Left forelimb (tissue), 1 donor: ENCODE results near the gene MMP7.

Experiments
- DNase-seq: peaks from one replicate; pipeline ENCODE4 v3.0.0-alpha.2; 2018; ENCODE audit warnings: low spot score

Gene MMP7

GRCh38 chr11:102493524-102493923, 37.0 kb downstream of the MMP7 start:
- DNase-seq = no peak

- DNase-seq = no peak
These were observed 38.6 kb downstream of the MMP7 start for GRCh38 chr11:102491969-102492368.

GRCh38 chr11:102489186-102490145, 41.1 kb downstream of the MMP7 start:
- DNase-seq = no peak

GRCh38 chr11:102488208-102488607, 42.3 kb downstream of the MMP7 start:
- DNase-seq = no peak

GRCh38 chr11:102487214-102487613, 43.3 kb downstream of the MMP7 start:
- DNase-seq = no peak

GRCh38 chr11:102486584-102486983, 44.0 kb downstream of the MMP7 start:
- no peak for DNase-seq

- DNase-seq = no peak
These were observed 45.3 kb downstream of the MMP7 start for GRCh38 chr11:102485095-102485722.

GRCh38 chr11:102482433-102482832, 48.1 kb downstream of the MMP7 start:
- no peak for DNase-seq

- no peak for DNase-seq
These were observed 50.8 kb downstream of the MMP7 start for GRCh38 chr11:102479733-102480132.

GRCh38 chr11:102478673-102479299, 51.8 kb downstream of the MMP7 start:
- no peak for DNase-seq

- no peak for DNase-seq
These were observed 53.7 kb downstream of the MMP7 start for GRCh38 chr11:102476812-102477211.

GRCh38 chr11:102476069-102476468, 54.5 kb downstream of the MMP7 start:
- no peak for DNase-seq

- DNase-seq = no peak
These were observed 57.0 kb downstream of the MMP7 start for GRCh38 chr11:102473543-102473942.

GRCh38 chr11:102472127-102472526, 58.4 kb downstream of the MMP7 start:
- DNase-seq = no peak

- no peak for DNase-seq
These were observed 59.1 kb downstream of the MMP7 start for GRCh38 chr11:102471474-102471873.
